HG02623 (cell line): ENCODE data around the gene LY6G6D.
"Not testable (repeated sequence)": the region's sequence is repeated elsewhere in the genome, so short reads cannot be mapped to it uniquely, and the experiment has no call there.

Source experiments
- ATAC-seq: cut with Tn5 transposase; IDR thresholded peaks from one replicate; pipeline ENCODE4 v1.9.1; 2021; ENCODE audit warnings: moderate library complexity; ENCODE audit not compliant: unreplicated experiment

Gene LY6G6D

DNA sequence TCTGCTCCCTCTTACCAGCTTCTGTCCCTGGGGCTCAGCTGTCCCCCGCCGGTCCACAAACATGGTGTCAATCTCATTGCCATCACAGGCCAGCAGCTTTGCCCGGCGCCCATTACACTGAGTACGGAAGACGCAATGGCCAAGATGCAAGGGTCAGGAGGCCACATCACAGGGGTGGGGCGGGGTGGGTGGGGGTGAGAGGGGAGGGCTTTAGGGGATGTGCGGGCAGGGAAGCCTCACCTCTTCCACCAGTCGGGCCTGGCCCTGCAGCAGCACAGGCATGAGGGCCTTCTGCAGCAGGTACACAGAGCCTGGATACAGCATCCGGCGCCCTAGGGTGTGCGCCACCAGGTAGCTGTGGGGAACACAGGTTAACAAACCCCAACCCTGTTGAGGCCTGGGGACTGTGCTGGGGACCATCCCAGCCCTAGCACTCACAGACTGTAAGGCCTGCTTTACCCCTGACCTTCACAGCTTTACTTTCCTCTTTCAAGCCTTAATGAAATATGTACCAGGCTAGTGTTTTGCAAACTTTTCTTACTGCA lies 23.5 kb upstream of the LY6G6D start:
- no peak for ATAC-seq

DNA sequence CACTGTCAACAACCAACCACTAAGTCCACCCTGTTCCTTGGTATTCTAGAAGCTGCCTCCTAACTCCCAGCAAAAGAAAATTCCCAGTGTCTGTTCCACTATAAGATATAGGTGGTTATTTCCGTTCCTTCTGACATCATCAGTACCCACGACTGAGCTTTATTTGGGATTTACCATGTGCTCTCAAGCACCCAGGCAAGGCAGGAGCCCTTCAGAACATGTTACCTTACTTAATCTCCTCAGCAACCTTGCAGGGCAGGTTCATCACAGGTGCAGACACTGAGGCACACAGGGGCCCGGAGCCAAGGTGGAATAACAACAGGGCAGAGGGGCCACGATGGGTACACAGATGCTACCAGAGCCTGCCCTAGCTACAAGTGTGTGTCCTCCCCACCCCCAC lies 22.8 kb upstream of the LY6G6D start:
- no peak for ATAC-seq

DNA sequence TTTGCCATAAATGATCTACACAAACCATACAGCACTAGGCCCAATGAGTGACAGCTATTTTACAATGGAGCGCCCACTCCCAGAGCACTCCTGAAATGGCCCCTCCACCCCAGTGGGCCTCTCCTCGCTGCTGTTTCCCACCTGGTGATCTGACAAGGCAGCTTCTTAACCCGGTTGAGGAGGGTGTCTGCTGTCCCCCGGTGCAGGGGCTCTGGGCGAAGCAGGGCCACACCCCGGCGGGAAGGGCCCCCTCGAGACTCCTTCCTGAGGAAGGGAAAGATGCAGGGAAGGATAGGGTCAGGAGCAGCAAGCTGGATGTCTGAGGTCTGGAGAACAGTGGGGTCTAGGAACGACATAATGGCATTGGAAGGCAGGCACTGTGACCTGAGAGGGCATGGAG lies 22.3 kb upstream of the LY6G6D start:
- no peak for ATAC-seq

DNA sequence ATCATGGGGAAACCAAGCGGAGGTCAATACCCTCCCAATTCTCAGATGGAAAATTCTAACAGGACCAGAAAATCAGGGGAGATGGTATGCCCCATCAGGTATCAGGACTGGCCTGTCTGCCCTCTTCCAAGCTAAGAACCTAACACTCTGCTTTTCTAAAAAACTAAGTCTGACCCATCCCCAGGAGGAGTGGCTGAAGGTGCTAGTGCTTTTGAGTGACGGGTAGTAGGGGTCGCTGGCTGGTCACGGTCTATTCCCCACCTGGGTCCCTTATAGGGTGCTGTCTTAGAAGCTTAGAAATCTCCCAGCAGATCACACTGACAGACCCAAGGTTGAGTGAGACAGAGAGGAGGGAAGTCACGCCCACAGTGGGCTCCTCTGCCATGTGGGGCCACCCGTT lies 21.6 kb upstream of the LY6G6D start:
- ATAC-seq: no peak

GRCh38 chr6:31697555-31697954 lies 17.6 kb upstream of the LY6G6D start:
- ATAC-seq: no peak

- no peak for ATAC-seq
Observed at GRCh38 chr6:31700740-31701401, 14.3 kb upstream of the LY6G6D start.

DNA sequence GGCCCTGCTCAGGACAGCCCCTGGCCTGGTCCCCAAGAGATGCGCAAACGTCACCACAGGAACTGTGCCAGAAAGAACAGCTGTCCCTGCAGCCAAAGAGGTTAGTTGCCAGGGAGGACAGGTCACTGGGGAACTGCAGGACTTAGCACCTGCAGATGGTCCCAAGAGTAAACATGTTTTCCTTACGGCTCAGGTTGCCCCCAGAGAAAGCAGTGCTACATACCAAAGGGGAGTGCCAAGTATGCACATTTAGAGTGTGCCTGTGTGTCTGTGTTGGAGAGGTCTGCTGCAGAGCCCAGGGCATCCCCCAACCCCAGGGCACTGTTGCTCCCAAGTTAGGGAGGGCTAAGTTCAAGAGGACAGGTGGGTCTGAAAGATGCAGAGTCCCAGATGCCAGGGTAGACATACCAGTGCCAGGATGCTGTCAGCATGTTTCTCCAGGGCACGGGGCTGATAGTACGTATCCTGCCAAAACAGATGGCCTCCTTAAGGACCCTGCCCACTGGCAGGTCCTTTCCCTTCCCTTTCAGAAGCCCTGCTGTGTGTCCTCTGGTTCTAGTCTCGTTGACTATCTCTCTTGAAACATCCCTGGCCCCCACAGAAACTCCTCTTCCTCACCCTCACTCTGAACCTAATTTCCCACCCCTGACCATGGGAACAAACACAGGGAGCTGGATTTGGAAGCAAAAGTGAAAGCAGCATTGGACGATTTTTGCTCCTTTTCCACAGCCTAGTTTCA lies 13.3 kb upstream of the LY6G6D start:
- no peak for ATAC-seq

GRCh38 chr6:31702405-31702818 lies 12.7 kb upstream of the LY6G6D start:
- ATAC-seq: no peak

GRCh38 chr6:31702819-31703716 lies 12.1 kb upstream of the LY6G6D start, which contains the start of gene ABHD16A:
ABHD16A (minus strand) TSS chr6:31703324; CDS start chr6:31703281, 43 bp downstream.
- ATAC-seq: peak; percentile 80

- no peak for ATAC-seq
Observed at GRCh38 chr6:31705931-31706330, 9.2 kb upstream of the LY6G6D start.

DNA sequence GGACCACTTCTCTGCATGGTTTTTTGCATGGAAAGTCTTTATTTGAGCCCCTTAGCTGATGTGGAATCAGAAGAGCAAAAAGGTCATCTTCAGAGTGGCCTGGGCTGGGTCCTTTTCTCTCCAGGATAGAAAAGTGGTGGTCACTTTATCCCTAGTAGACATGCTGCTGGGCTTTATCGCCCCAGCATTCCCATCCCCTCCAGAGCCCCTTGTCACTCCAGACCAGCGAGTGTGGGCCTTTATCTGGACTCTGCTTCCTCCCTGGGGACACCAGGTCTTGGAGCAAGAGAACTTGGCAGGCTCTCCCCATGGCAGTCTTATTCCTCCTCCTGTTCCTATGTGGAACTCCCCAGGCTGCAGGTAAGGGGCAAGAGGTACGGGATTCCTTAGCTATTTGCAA lies 8.5 kb upstream of the LY6G6D start, which contains the start of gene LY6G6F:
TSS of gene LY6G6F (plus strand) at position 268 of the 400 bp plus-strand sequence. CDS start at position 309, 41 bp downstream.
- no peak for ATAC-seq

DNA sequence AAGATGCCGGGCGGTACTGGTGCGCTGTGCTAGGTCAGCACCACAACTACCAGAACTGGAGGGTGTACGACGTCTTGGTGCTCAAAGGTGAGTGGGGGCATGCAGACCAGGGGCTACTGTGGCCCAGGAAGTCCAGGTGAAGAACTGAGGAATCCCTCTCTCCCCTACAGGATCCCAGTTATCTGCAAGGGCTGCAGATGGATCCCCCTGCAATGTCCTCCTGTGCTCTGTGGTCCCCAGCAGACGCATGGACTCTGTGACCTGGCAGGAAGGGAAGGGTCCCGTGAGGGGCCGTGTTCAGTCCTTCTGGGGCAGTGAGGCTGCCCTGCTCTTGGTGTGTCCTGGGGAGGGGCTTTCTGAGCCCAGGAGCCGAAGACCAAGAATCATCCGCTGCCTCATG lies 7.4 kb upstream of the LY6G6D start:
- ATAC-seq: no peak

GRCh38 chr6:31708224-31708623 lies 6.9 kb upstream of the LY6G6D start:
- ATAC-seq: no peak

- ATAC-seq: not testable (repeated sequence)
Observed at GRCh38 chr6:31709157-31709556, 6.0 kb upstream of the LY6G6D start.

DNA sequence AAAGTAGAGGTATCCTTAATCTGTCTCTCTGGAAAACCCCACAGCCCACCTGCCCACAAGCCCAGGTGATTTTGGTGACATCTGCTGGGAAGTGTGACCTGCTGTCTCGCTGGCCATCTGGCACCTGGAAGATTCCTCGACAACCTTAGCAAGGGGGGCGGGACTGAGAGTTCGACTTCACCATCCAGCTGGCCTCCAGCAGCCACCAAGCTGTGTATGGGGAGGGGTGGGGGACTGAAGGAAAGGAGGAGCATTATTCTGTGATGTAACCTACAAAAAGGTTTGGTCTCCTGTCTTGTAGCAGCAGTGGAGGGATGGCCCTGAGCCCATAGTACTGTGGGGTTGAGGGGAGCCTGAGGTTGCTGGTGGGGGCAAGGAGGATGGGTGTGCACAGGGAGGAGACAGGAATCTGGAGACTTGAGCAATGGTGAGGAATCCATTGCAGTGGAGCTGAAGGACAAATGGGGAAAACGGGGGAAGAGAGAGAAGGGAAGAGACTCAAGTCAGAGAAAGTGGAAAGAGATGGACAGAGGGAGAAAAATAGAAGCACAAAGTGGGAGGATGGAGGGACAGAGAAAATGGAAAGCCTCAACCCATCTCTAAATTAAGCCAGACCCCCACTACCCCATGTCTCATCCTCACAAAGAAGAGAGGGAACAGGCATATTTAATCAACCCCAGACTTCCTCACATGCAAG lies 4.5 kb upstream of the LY6G6D start:
- no peak for ATAC-seq

DNA sequence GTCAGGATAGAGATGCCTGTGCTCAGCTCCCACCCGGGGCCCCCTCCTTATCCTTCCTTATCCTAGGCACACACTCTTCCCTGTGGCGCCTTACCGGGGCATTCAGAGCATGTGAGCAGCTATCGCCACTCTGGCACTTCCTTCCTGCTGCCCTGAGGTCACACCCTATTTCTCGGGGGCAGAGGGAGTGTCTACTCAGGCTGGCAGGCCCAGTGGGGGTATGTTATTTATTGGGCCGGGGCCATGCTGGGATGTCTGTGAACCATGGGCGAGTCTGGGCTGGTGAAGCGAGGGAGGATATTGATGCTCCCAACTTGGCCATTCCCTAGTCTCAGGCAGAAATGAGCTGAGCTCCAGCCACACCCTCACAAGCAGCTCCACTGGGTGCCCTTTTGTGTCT lies 3.9 kb upstream of the LY6G6D start:
- no peak for ATAC-seq

DNA sequence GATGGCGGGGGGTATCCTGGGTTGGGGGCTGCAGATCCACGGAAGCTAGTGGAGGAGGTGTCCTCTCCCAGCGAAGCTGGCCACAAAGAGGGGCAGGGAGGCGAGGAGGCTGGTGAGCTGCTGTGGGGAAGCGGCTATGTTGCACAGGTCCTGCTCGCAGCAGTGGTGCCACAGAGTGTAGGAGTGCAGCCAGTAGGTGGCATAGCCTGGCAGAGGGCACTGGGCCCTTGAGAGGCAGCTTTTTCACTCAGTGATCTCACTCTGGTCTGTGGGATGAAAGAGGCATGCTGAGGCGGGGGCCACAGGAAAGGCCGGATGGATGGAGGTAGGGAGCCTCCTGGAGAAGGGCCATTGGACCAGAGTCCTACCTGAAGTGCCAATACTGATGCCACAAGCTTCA lies 2.9 kb upstream of the LY6G6D start:
- no peak for ATAC-seq

DNA sequence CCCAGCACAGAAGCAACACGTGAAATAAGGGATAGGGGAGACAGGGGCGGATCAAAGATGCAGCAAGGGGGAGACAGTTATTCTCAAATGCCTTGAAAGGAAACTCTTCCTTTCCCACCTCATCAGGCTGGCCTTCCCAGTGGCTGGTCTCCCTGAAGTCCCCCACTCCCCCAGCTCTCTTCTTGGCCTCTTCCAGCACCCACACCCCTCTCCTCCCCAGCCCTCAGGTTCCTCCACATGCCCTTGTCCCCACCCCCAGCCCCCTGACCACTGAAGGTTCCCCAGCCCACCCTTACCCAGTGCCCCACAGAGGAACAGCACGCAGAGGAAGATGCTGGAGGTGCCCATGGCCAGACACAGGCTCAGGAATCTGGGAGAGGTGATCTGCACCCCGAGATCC lies 1.7 kb upstream of the LY6G6D start:
- no peak for ATAC-seq

DNA sequence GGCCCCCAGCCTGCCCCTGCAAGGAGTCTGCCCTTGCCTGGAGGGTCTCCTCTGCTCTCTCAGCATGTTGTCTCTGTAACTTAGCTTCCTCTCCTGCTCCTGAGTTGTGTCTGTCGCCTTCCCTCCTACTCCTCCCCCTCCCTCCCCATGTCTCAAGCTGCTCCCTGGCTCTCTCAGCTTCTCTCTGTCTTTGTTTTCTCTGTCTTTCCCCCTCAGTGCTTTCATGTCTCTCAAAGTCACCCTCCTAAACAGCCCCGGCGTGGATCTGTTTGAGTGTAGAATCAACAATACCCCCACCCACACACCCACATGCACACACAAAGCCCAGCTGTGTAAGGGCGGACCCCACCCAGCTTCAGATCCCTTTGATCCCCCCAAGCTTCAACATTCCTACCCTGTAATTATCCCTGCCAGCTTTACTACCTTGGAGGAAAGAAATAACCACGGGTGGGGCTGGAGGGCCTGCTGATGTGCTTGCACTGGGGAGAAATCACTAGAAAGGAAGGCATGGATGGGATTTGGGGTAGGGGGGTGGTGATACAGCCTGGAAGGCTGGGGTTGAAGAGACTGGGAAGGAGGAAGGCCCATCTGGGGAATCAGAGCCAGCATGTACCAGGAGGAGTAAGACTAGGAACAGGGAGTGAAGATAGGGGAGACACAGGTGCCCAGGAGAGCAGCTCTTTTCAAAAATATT lies 1.0 kb upstream of the LY6G6D start:
- no peak for ATAC-seq
